B cell (primary cell): Measurements from ENCODE around the gene ISG15.

Source experiments
- EZH2 ChIP-seq: IDR thresholded peaks from 2 replicates; pipeline ENCODE4 v1.6.1; 2012; ENCODE audit warnings: borderline replicate concordance, low read depth, mild to moderate bottlenecking, moderate library complexity, low read length; ENCODE audit not compliant: insufficient read depth, poor library complexity, severe bottlenecking
- TF ChIP-seq, protein P1 (sequence below): fragments of 200-600 bp; IDR thresholded peaks from one replicate; pipeline ENCODE4 v1.8.0; 2022; ENCODE audit warnings: antibody characterized with exemption, mild to moderate bottlenecking

DNA sequence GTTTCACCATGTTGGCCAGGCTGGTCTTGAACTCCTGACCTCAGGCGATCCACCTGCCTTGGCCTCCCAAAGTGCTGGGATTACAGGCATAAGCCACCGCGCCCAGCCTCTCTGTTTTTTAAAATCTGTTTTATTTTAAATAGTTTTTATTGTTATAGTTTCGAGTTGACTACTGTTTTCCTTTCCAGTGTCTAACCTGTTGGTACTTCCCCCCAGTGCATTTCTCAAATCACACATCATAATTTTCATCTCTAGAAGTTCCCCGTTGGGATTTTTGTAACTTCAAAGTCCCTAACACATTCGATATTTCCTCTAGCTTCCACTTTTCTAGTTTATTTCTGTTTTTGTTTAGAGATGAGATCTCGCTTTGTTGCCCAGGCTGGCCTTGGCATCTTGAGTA is 20.9 kb upstream of the ISG15 start:
- TF ChIP-seq EZH2 = no peak
- TF ChIP-seq, protein P1, sequence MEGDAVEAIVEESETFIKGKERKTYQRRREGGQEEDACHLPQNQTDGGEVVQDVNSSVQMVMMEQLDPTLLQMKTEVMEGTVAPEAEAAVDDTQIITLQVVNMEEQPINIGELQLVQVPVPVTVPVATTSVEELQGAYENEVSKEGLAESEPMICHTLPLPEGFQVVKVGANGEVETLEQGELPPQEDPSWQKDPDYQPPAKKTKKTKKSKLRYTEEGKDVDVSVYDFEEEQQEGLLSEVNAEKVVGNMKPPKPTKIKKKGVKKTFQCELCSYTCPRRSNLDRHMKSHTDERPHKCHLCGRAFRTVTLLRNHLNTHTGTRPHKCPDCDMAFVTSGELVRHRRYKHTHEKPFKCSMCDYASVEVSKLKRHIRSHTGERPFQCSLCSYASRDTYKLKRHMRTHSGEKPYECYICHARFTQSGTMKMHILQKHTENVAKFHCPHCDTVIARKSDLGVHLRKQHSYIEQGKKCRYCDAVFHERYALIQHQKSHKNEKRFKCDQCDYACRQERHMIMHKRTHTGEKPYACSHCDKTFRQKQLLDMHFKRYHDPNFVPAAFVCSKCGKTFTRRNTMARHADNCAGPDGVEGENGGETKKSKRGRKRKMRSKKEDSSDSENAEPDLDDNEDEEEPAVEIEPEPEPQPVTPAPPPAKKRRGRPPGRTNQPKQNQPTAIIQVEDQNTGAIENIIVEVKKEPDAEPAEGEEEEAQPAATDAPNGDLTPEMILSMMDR = no peak
